ENCODE data around the gene MBNL1. TPM values are rescaled to one million over a fixed set of nuclear protein-coding genes. Genes with fewer than 3 reads are reported as not detected.

MBNL1 gene
- polyA plus RNA-seq, 3 donors: 190 to 204 (median 191) TPM

- H3K4me3 Mint-ChIP-seq: no peak overlapping the region
- no peak for DNase-seq
- no peak for TF ChIP-seq CTCF (IDR thresholded peaks at IDR 0.05)
- Histone ChIP-seq H3K4me2 (replicated peaks; ENCODE audit: extremely low read depth, low read length, poor library complexity, severe bottlenecking) (no peak overlapping the region), H4K20me1 (ENCODE audit: insufficient read depth, low read length) (peaks cover 100% of the 10 kb centered on the region), H3K4me1 (ENCODE audit: control insufficient read depth in 1 of 2, insufficient read depth in 2 of 2, low read length in 2 of 2) (peaks cover 8 to 12% of the 10 kb centered on the region in 2 donors), H2AFZ (ENCODE audit: insufficient read depth, low read depth, low read length, poor library complexity, severe bottlenecking) (no peak overlapping the region), H3K9me3 (replicated peaks in 1 of 2; ENCODE audit: control insufficient read depth in 1 of 2, insufficient read depth in 1 of 2, low read length in 2 of 2) (no peaks in the 10 kb centered on the region), H3K9ac (ENCODE audit: insufficient read depth, low read length, poor library complexity, severe bottlenecking) (no peak overlapping the region), H3K79me2 (ENCODE audit: insufficient read depth, low read length) (peaks cover 100% of the 10 kb centered on the region), H3K27ac (ENCODE audit: low read depth in 1 of 2, low read length in 2 of 2) (peak overlapping the region in 1 of 2 donors; percentile 17), H3K36me3 (replicated peaks in 1 of 2; ENCODE audit: control insufficient read depth in 1 of 2, insufficient read depth in 2 of 2, low read length in 2 of 2) (peaks cover 0 to 12% of the 10 kb centered on the region in 2 donors), H3K27me3 (ENCODE audit: control insufficient read depth in 2 of 2, insufficient read depth in 2 of 2, low read length in 2 of 2) (no peaks in the 10 kb centered on the region), H3K4me3 (replicated peaks in 1 of 3; ENCODE audit: low read depth in 2 of 3, low read length in 3 of 3) (no peak overlapping the region)
- H3K36me3 Mint-ChIP-seq: peaks cover 5 to 29% of the 10 kb centered on the region in 2 donors
- H3K4me1 Mint-ChIP-seq: peaks cover 27% of the 10 kb centered on the region
- H3K27me3 Mint-ChIP-seq (ENCODE audit: low read depth in 3 of 3): no peaks in the 10 kb centered on the region
- intact Hi-C loops (cut with micrococcal nuclease): no loop called here
- peak overlapping the region in 2 of 7 donors; percentile 48 to 83 for H3K27ac Mint-ChIP-seq
- peaks cover 0 to 2% (median 0%) of the 10 kb centered on the region in 7 donors for H3K9me3 Mint-ChIP-seq
These were observed 45.2 kb downstream of the MBNL1 start for GRCh38 chr3:152313914-152314313.

GRCh38 chr3:152314677-152315353 lies 46.1 kb downstream of the MBNL1 start:
- Histone ChIP-seq H3K4me3 (replicated peaks in 1 of 3; ENCODE audit: low read depth in 2 of 3, low read length in 3 of 3) (no peak overlapping the region), H3K27ac (ENCODE audit: low read depth in 1 of 2, low read length in 2 of 2) (peak overlapping the region in 1 of 2 donors; percentile 34), H3K27me3 (ENCODE audit: control insufficient read depth in 2 of 2, insufficient read depth in 2 of 2, low read length in 2 of 2) (no peaks in the 10 kb centered on the region), H3K9me3 (replicated peaks in 1 of 2; ENCODE audit: control insufficient read depth in 1 of 2, insufficient read depth in 1 of 2, low read length in 2 of 2) (no peaks in the 10 kb centered on the region), H3K4me1 (ENCODE audit: control insufficient read depth in 1 of 2, insufficient read depth in 2 of 2, low read length in 2 of 2) (peaks cover 15 to 20% of the 10 kb centered on the region in 2 donors), H3K4me2 (replicated peaks; ENCODE audit: extremely low read depth, low read length, poor library complexity, severe bottlenecking) (no peak overlapping the region), H3K79me2 (ENCODE audit: insufficient read depth, low read length) (peaks cover 100% of the 10 kb centered on the region), H3K36me3 (replicated peaks in 1 of 2; ENCODE audit: control insufficient read depth in 1 of 2, insufficient read depth in 2 of 2, low read length in 2 of 2) (peaks cover 0 to 12% of the 10 kb centered on the region in 2 donors), H3K9ac (ENCODE audit: insufficient read depth, low read length, poor library complexity, severe bottlenecking) (no peak overlapping the region), H2AFZ (ENCODE audit: insufficient read depth, low read depth, low read length, poor library complexity, severe bottlenecking) (no peak overlapping the region), H4K20me1 (ENCODE audit: insufficient read depth, low read length) (peaks cover 100% of the 10 kb centered on the region)
- H3K9me3 Mint-ChIP-seq: peaks cover 0 to 2% (median 0%) of the 10 kb centered on the region in 7 donors
- TF ChIP-seq CTCF (IDR thresholded peaks at IDR 0.05): no peak
- no peaks in the 10 kb centered on the region for H3K27me3 Mint-ChIP-seq (ENCODE audit: low read depth in 3 of 3)
- DNase-seq: no peak
- intact Hi-C loops (cut with micrococcal nuclease): no loop called here
- peaks cover 33% of the 10 kb centered on the region for H3K4me1 Mint-ChIP-seq
- no peak overlapping the region for H3K4me3 Mint-ChIP-seq
- no CpG with 5 or more reads among the region's 3 CpGs for WGBS (ENCODE audit: insufficient coverage)
- peaks cover 5 to 32% of the 10 kb centered on the region in 2 donors for H3K36me3 Mint-ChIP-seq
- peak overlapping the region in 3 of 7 donors; percentile 25 to 68 (median 48) for H3K27ac Mint-ChIP-seq
